Ecto neural progenitor cell (in vitro differentiated cells): ENCODE results near the gene COBL.

Experiments used
- DNase-seq: peaks from one replicate; pipeline ENCODE4 v3.0.0-alpha.2; 2018; ENCODE audit warnings: low spot score

The COBL gene

GRCh38 chr7:51021906-51022570 is 294.6 kb downstream of the COBL start:
- DNase-seq: peak; percentile 21

GRCh38 chr7:51020944-51021343 is 295.7 kb downstream of the COBL start:
- no peak for DNase-seq

- peak; percentile 28 for DNase-seq
Observed at GRCh38 chr7:51019891-51020870, 296.4 kb downstream of the COBL start.

- DNase-seq: peak; percentile 29
Observed at GRCh38 chr7:51019191-51019844, 297.3 kb downstream of the COBL start.

- DNase-seq: no peak
Observed at GRCh38 chr7:51017576-51018535, 298.8 kb downstream of the COBL start.

GRCh38 chr7:51016546-51016945 is 300.1 kb downstream of the COBL start:
- DNase-seq: peak; percentile 32

GRCh38 chr7:51015581-51015980 is 301.0 kb downstream of the COBL start:
- peak; percentile 27 for DNase-seq

GRCh38 chr7:51014811-51015210 is 301.8 kb downstream of the COBL start:
- no peak for DNase-seq

- peak; percentile 39 for DNase-seq
Observed at GRCh38 chr7:51013861-51014511, 302.6 kb downstream of the COBL start.

GRCh38 chr7:51013218-51013786 is 303.3 kb downstream of the COBL start:
- DNase-seq: peak; percentile 34

- DNase-seq: peak; percentile 27
Observed at GRCh38 chr7:51012569-51013217, 303.9 kb downstream of the COBL start.

- peak; percentile 33 for DNase-seq
Observed at GRCh38 chr7:51011710-51012350, 304.8 kb downstream of the COBL start.

- no peak for DNase-seq
Observed at GRCh38 chr7:51010534-51010933, 306.1 kb downstream of the COBL start.

- DNase-seq: peak; percentile 29
Observed at GRCh38 chr7:51009716-51010496, 306.7 kb downstream of the COBL start.

- no peak for DNase-seq
Observed at GRCh38 chr7:51007551-51008505, 308.8 kb downstream of the COBL start.

- no peak for DNase-seq
Observed at GRCh38 chr7:51006483-51007235, 309.9 kb downstream of the COBL start.

GRCh38 chr7:51005074-51005473 is 311.5 kb downstream of the COBL start:
- DNase-seq: no peak
